ENCODE results near the gene GABRB3.

Gene GABRB3

DNA sequence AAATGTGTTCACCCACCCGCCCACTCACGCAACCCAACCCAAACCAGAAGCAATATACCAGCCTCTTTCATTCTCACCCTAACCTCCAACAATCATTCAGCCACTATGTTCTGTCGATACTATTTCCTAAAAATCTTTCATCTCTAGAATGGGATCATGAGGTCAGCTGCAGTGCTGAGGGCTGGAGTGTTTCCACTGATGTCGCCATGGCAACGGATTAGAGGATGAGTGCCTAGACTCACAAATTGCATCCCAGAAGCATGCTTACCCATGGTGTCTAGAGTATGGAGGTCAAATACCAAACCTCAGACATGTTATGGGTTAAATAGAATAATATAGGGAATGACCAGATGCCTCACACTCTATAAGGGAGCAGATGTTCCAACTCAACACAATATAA is 138.5 kb downstream of the GABRB3 start:
- H3K4me3 Mint-ChIP-seq: no peak overlapping the region
- TF ChIP-seq, protein P1, sequence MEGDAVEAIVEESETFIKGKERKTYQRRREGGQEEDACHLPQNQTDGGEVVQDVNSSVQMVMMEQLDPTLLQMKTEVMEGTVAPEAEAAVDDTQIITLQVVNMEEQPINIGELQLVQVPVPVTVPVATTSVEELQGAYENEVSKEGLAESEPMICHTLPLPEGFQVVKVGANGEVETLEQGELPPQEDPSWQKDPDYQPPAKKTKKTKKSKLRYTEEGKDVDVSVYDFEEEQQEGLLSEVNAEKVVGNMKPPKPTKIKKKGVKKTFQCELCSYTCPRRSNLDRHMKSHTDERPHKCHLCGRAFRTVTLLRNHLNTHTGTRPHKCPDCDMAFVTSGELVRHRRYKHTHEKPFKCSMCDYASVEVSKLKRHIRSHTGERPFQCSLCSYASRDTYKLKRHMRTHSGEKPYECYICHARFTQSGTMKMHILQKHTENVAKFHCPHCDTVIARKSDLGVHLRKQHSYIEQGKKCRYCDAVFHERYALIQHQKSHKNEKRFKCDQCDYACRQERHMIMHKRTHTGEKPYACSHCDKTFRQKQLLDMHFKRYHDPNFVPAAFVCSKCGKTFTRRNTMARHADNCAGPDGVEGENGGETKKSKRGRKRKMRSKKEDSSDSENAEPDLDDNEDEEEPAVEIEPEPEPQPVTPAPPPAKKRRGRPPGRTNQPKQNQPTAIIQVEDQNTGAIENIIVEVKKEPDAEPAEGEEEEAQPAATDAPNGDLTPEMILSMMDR (IDR thresholded peaks at IDR 0.05; ENCODE audit: unreplicated experiment in 3 of 3): no peak
- no peaks in the 10 kb centered on the region for H3K4me1 Mint-ChIP-seq
- no peaks in the 10 kb centered on the region for H3K9me3 Mint-ChIP-seq
- no peak overlapping the region for H3K27ac Mint-ChIP-seq
- no peaks in the 10 kb centered on the region for H3K36me3 Mint-ChIP-seq (ENCODE audit: low read depth)
- H3K27me3 Mint-ChIP-seq (ENCODE audit: low read depth): no peaks in the 10 kb centered on the region

DNA sequence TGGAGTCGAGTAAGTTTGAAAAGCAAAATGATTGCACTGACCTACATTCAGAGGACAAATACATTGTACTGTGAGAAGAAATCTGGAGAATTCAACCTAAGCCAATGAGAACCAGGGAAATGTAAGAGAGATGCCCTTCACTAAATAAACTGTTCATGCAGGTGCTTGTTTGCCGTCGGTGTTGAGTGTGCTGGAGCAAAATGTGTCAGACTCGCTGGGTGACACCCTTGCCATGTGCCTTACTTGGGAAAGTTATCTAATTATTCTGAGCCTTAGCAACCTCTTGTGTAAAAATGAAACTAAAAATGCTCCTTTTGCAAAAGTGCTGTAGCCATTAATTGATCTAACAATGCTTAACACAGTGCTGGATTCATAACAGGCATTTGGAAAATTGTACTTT is 140.4 kb downstream of the GABRB3 start:
- H3K36me3 Mint-ChIP-seq (ENCODE audit: low read depth): no peaks in the 10 kb centered on the region
- H3K4me3 Mint-ChIP-seq: no peak overlapping the region
- H3K9me3 Mint-ChIP-seq: peaks cover 7% of the 10 kb centered on the region
- no peaks in the 10 kb centered on the region for H3K27me3 Mint-ChIP-seq (ENCODE audit: low read depth)
- no peak overlapping the region for H3K27ac Mint-ChIP-seq
- TF ChIP-seq, protein P1 (IDR thresholded peaks at IDR 0.05; ENCODE audit: unreplicated experiment in 3 of 3): no peak
- no peaks in the 10 kb centered on the region for H3K4me1 Mint-ChIP-seq

DNA sequence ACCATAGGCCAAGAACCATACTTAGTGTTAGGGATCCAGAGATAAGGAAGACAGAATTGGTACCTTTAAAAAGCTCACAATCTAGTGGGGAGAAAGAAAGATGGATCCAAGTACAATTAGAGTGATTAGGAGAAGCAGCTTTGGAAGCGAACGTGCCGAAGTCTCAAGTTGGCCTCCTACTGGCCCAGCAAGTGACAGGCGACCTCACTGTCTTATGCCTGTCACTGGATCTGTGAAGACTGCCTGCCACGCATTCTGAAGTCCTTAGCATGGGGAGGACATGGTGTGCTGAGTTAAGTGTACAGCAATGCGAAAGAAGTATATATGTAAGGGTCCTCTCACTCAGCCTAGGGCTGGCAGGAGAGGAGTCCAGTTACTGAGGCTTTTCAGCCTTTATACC is 141.0 kb downstream of the GABRB3 start:
- TF ChIP-seq, protein P1 (IDR thresholded peaks at IDR 0.05; ENCODE audit: unreplicated experiment in 3 of 3): no peak
- Mint-ChIP-seq H3K36me3 (ENCODE audit: low read depth) (no peaks in the 10 kb centered on the region), H3K27ac (no peak overlapping the region), H3K9me3 (peaks cover 13% of the 10 kb centered on the region), H3K27me3 (ENCODE audit: low read depth) (no peaks in the 10 kb centered on the region), H3K4me1 (no peaks in the 10 kb centered on the region), H3K4me3 (no peak overlapping the region)

DNA sequence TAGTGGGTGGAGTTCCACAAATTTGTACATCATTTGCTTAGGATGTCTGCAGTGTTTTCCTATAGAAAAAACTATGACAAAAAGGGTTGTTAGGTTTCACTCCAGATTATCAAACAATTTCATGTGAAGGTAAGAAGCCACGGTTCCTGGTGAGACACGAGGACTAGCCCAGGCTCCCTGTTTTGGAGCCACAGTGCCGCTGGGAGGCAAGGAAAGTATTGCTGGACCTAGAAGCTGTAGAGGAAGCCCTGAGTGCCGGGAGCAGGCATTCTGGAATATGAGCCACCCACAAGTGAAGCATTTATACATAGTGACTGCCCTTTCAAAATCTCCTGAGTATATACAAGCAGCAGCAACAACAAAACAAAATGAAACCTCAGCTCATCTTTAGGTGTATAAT is 142.0 kb downstream of the GABRB3 start:
- Mint-ChIP-seq H3K27me3 (ENCODE audit: low read depth) (no peaks in the 10 kb centered on the region), H3K4me3 (no peak overlapping the region), H3K9me3 (peaks cover 18% of the 10 kb centered on the region), H3K27ac (no peak overlapping the region), H3K36me3 (ENCODE audit: low read depth) (peaks cover 4% of the 10 kb centered on the region), H3K4me1 (no peaks in the 10 kb centered on the region)
- TF ChIP-seq, protein P1 (IDR thresholded peaks at IDR 0.05; ENCODE audit: unreplicated experiment in 3 of 3): no peak

DNA sequence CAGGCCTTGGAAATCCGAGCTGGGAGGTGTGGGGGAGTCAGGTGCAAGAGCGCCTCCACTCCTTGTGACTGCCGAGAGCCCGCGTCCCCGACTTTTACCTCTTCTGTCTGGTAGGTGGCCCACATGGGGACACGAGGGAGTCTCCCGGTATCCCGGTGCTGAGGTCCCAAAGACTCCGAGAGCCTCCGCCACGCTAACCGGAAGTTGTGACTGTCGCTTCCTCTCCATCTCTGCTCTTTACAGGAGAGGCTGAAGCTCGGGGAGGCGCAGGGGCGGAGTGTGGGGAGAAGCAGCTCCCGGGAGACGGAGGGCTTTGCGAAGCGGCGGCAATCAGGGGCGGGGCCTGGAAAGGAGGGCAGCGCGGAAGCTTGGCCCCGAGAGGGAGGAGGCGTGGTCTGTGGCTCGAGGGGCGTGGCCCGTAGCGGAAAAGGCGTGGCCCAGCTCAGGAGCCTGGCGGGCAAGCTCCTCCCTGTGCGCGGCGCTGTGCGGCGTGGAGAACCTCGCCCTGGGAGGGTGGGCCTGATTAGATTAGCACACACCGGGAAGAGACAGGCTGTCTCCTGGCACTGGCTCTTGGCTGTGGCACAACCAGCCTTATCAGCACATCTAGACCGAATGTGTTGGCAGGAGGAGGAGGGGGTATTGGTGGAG is 143.9 kb downstream of the GABRB3 start:
- Mint-ChIP-seq H3K27ac (no peak overlapping the region), H3K9me3 (peaks cover 18% of the 10 kb centered on the region), H3K27me3 (ENCODE audit: low read depth) (no peaks in the 10 kb centered on the region), H3K36me3 (ENCODE audit: low read depth) (peaks cover 4% of the 10 kb centered on the region), H3K4me3 (peak overlapping the region; percentile 58 to 72 (median 60)), H3K4me1 (no peaks in the 10 kb centered on the region)
- TF ChIP-seq, protein P1 (IDR thresholded peaks at IDR 0.05; ENCODE audit: unreplicated experiment in 3 of 3): no peak

DNA sequence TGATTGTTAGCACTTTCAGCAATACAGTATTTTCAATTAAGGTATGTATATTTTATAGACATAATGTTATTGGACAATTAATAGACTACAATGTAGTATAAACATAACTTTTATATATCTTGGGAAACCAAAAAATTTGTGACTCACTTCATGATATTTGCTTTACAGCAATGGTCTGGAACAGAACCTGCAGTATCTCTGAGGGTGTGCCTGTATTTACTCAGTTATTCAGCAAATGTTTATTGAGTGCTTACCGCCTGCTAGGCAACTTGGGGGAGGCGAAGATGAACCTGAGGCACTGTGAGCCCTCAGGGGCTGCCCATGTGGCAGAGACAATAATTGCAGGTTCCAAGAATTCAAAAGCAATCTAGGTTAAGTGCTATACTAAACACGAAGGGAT is 144.8 kb downstream of the GABRB3 start:
- Mint-ChIP-seq H3K36me3 (ENCODE audit: low read depth) (peaks cover 4% of the 10 kb centered on the region), H3K4me3 (no peak overlapping the region), H3K4me1 (no peaks in the 10 kb centered on the region), H3K27me3 (ENCODE audit: low read depth) (no peaks in the 10 kb centered on the region), H3K27ac (no peak overlapping the region), H3K9me3 (peaks cover 18% of the 10 kb centered on the region)
- TF ChIP-seq, protein P1 (IDR thresholded peaks at IDR 0.05; ENCODE audit: unreplicated experiment in 3 of 3): no peak
